OCI-LY7 (cell line): ENCODE results near the gene BCAP29. TPM values are rescaled to one million over a fixed set of nuclear protein-coding genes. Genes with fewer than 3 reads are reported as not detected.

Experiments
- BruUV-seq: library from RNA; stranded (reverse); fragments of 400-500 nt; replicated peaks from 2 replicates; lab custom pipeline; 2021; lab: Mats Ljungman, UMichigan
- CTCF ChIA-PET: fragments of 300-600 bp; sonication (Branson Sonifier 250); formaldehyde crosslinking; loops from one replicate; lab custom pipeline; 2022; ENCODE audit warnings: antibody characterized with exemption; ENCODE audit not compliant: unreplicated experiment; lab: Charles Lee
- POLR2A ChIA-PET: fragments of 300-600 bp; sonication (Branson Sonifier 250); formaldehyde crosslinking; loops from one replicate; lab custom pipeline; 2022; ENCODE audit warnings: antibody characterized with exemption; lab: Charles Lee
- DNase-seq: peaks from one replicate; pipeline ENCODE4 v3.0.0-alpha.2; 2015; ENCODE audit warnings: low spot score
- H2AFZ ChIP-seq: fragments of 200-600 bp; sonication (generic), shearing (Covaris generic); 2 replicates; pipeline ENCODE4 v1.6.1; 2014; ENCODE audit warnings: mild to moderate bottlenecking, antibody characterized with exemption, low read length, moderate library complexity
- H3K27ac ChIP-seq: fragments of 200-600 bp; sonication (generic); 2 replicates; pipeline ENCODE4 v1.5.1; 2014; ENCODE audit warnings: mixed run types, low read depth, mild to moderate bottlenecking, moderate library complexity, low read length, inconsistent platforms; ENCODE audit not compliant: poor library complexity, severe bottlenecking
- H3K36me3 ChIP-seq: fragments of 200-600 bp; sonication (generic); 2 replicates; pipeline ENCODE4 v1.6.1; 2014; ENCODE audit warnings: mild to moderate bottlenecking, antibody characterized with exemption, low read length, moderate library complexity, mixed read lengths; ENCODE audit not compliant: insufficient read depth
- H3K4me1 ChIP-seq: fragments of 200-600 bp; sonication (generic); 2 replicates; pipeline ENCODE4 v1.5.1; 2014; ENCODE audit warnings: mild to moderate bottlenecking, low read length; ENCODE audit not compliant: insufficient read depth, poor library complexity, severe bottlenecking
- H3K4me2 ChIP-seq: fragments of 200-600 bp; sonication (generic); 2 replicates; pipeline ENCODE4 v1.6.1; 2014; ENCODE audit warnings: mild to moderate bottlenecking, low read length
- H3K4me3 ChIP-seq: fragments of 200-600 bp; sonication (generic); 2 replicates; pipeline ENCODE4 v1.5.1; 2014; ENCODE audit warnings: mild to moderate bottlenecking, low read depth, low read length; ENCODE audit not compliant: poor library complexity, severe bottlenecking
- H3K79me2 ChIP-seq: fragments of 200-600 bp; sonication (generic); 2 replicates; pipeline ENCODE4 v1.6.1; 2016; ENCODE audit warnings: low read depth, mild to moderate bottlenecking, low read length, moderate library complexity, mixed read lengths; ENCODE audit not compliant: insufficient read depth
- H3K9me2 ChIP-seq: fragments of 200-600 bp; sonication (generic); 2 replicates; pipeline ENCODE4 v1.6.1; 2016; ENCODE audit warnings: mild to moderate bottlenecking, low read length, mixed read lengths; ENCODE audit not compliant: insufficient read depth
- H3K9me3 ChIP-seq: fragments of 200-600 bp; sonication (generic); 2 replicates; pipeline ENCODE4 v1.6.1; 2014; ENCODE audit warnings: mild to moderate bottlenecking, mixed run types, low read length, mixed read lengths
- H4K20me1 ChIP-seq: fragments of 200-600 bp; sonication (generic); 2 replicates; pipeline ENCODE4 v1.6.1; 2014; ENCODE audit warnings: mild to moderate bottlenecking, antibody characterized with exemption, low read length, moderate library complexity, mixed read lengths; ENCODE audit not compliant: insufficient read depth
- EZH2phosphoT487 ChIP-seq: fragments of 200-600 bp; sonication (generic); IDR thresholded peaks from 2 replicates; pipeline ENCODE4 v1.6.1; 2018; ENCODE audit warnings: low read depth, borderline replicate concordance, mild to moderate bottlenecking, mixed run types, antibody characterized with exemption, low read length, moderate library complexity, mixed read lengths
- intact Hi-C: fragments of 100-400 bp; cut with micrococcal nuclease; formaldehyde crosslinking; loops from one replicate; pipeline ENCODE4 v1.10.0; 2022; ENCODE audit not compliant: unreplicated experiment
- total RNA-seq, 2 experiments: library from RNA; depleted of rRNA in 1 of 2; stranded (reverse); fragments of >200 nt in 1 of 2; shearing (Covaris generic) in 1 of 2; gene quantifications; 2 replicates each; pipeline ENCODE4 v1.2.3, GENCODE V29; 2014 to 2022
- TF ChIP-seq, protein P1 (sequence below): fragments of 200-600 bp; sonication (generic); conservative IDR thresholded peaks from 2 replicates; pipeline ENCODE4 v1.5.1; 2014; ENCODE audit warnings: mild to moderate bottlenecking, antibody characterized with exemption, low read length, moderate library complexity, mixed read lengths

The BCAP29 gene
- total RNA-seq, 2 experiments from 2014 or later = 18.7 to 26.3 TPM

DNA sequence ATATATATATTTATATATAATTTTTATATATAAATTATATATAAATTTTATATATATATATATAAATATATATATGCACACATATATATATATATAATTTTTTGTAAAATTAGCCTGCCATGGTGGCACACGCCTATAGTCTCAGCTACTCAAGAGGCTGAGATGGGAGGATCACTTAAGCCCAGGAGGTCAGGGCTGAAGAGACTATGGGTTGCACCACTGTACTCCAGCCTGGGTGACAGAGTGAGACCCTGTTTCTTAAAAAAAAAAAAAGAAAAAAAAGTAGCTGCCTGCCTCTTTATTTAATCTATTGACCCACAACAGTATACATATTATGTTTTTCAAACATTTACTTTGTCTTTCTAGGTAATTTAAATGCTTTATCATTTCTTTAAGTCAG, 19.2 kb downstream of the BCAP29 start:
- intact Hi-C loops = no loop called here
- peaks cover 14% of the 10 kb centered on the region; the same call in 1 of the 2 replicates for H3K36me3 ChIP-seq
- no peak overlapping the region for H3K4me3 ChIP-seq
- H3K9me2 ChIP-seq = no peaks in the 10 kb centered on the region
- no peak overlapping the region for H2AFZ ChIP-seq
- H3K4me1 ChIP-seq = no peaks in the 10 kb centered on the region
- no TSS peak for BruUV-seq
- H4K20me1 ChIP-seq = no peaks in the 10 kb centered on the region
- ChIA-PET POLR2A (interaction anchor here (1.0 to 1.3 kb wide), 3 partner anchors 13 to 102 kb away, joined by 3 to 5 read pairs (median 3); no protein-coding TSS in a partner anchor), CTCF (no interaction called here)
- no peak for TF ChIP-seq EZH2phosphoT487
- TF ChIP-seq, protein P1, sequence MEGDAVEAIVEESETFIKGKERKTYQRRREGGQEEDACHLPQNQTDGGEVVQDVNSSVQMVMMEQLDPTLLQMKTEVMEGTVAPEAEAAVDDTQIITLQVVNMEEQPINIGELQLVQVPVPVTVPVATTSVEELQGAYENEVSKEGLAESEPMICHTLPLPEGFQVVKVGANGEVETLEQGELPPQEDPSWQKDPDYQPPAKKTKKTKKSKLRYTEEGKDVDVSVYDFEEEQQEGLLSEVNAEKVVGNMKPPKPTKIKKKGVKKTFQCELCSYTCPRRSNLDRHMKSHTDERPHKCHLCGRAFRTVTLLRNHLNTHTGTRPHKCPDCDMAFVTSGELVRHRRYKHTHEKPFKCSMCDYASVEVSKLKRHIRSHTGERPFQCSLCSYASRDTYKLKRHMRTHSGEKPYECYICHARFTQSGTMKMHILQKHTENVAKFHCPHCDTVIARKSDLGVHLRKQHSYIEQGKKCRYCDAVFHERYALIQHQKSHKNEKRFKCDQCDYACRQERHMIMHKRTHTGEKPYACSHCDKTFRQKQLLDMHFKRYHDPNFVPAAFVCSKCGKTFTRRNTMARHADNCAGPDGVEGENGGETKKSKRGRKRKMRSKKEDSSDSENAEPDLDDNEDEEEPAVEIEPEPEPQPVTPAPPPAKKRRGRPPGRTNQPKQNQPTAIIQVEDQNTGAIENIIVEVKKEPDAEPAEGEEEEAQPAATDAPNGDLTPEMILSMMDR = no peak
- no peak for DNase-seq
- no peak overlapping the region for H3K27ac ChIP-seq
- no peaks in the 10 kb centered on the region for H3K79me2 ChIP-seq
- no peaks in the 10 kb centered on the region for H3K9me3 ChIP-seq
- H3K4me2 ChIP-seq = no peak overlapping the region

DNA sequence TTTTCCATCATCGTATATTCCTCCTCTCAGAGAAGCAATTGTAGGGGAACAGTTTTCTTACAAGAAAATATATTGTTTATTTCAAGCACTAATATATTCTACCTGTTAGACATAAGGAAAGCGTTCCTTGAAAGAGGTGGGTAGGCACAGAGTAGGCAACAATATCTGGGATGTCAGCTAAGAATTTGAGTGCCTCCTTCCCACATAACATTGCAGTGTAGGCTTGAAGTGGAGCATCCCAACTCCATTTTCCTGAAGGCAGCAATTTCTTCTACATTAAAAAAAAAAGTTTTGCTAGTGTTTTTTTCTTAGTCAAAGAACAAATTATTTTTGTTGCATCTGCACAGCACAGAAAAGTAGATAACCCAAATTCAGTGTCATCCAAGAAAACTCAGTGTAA, 20.8 kb downstream of the BCAP29 start:
- no peaks in the 10 kb centered on the region for H3K9me2 ChIP-seq
- H4K20me1 ChIP-seq = no peaks in the 10 kb centered on the region
- peaks cover 4% of the 10 kb centered on the region; the same call in 1 of the 2 replicates for H3K36me3 ChIP-seq
- no TSS peak for BruUV-seq
- no peak for DNase-seq
- H3K9me3 ChIP-seq = no peaks in the 10 kb centered on the region
- ChIA-PET POLR2A (no interaction called here), CTCF (no interaction called here)
- intact Hi-C loops = no loop called here
- H3K79me2 ChIP-seq = no peaks in the 10 kb centered on the region
- H3K27ac ChIP-seq = no peak overlapping the region
- no peak for TF ChIP-seq EZH2phosphoT487
- TF ChIP-seq, protein P1 = no peak
- no peak overlapping the region for H3K4me2 ChIP-seq
- H3K4me1 ChIP-seq = no peaks in the 10 kb centered on the region
- H2AFZ ChIP-seq = no peak overlapping the region
- H3K4me3 ChIP-seq = no peak overlapping the region

DNA sequence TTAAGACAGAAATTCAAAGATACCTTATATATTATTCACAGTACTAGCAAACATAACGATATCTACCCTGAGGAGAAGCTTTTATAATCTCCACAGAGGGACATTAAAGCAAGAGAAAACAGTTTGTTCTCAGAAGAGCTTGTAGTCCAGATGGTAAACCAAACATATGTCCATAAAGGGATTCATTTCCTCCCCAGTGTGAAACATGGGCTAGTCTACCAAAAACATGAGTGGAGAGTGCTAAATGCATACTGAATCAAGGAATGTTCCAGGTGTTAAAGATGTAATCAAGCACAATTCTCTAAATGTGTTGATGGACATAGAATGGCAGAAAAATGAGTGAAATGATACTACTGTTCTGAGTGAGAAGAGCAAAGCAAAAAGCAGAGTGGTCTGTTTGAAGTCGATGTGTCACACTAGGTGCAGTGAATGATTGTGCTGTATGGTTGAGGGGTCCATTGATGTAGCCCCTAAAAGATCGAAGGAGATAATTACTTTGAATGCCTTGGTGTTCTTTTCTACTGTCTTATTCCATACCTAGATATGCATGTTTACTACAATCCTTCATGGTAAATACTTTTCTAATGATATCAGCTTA, 25.3 kb downstream of the BCAP29 start:
- BruUV-seq = no TSS peak
- TF ChIP-seq EZH2phosphoT487 = no peak
- no peaks in the 10 kb centered on the region for H3K4me1 ChIP-seq
- no peaks in the 10 kb centered on the region for H3K79me2 ChIP-seq
- H4K20me1 ChIP-seq = no peaks in the 10 kb centered on the region
- H3K4me3 ChIP-seq = no peak overlapping the region
- POLR2A ChIA-PET = interaction anchor here (0.6 to 1.9 kb wide), 10 partner anchors 7 to 69 kb away, joined by 3 to 8 read pairs (median 5); partner anchors contain the start of gene BCAP29
- no peaks in the 10 kb centered on the region for H3K9me2 ChIP-seq
- intact Hi-C loops = no loop called here
- no peak overlapping the region for H3K27ac ChIP-seq
- H3K9me3 ChIP-seq = no peaks in the 10 kb centered on the region
- H3K36me3 ChIP-seq = peaks cover 4% of the 10 kb centered on the region; the same call in 1 of the 2 replicates
- no peak for DNase-seq
- CTCF ChIA-PET = no interaction called here
- H3K4me2 ChIP-seq = no peak overlapping the region
- no peak overlapping the region for H2AFZ ChIP-seq
